ENCODE data around the gene ZNF212. TPM values are rescaled to one million over a fixed set of nuclear protein-coding genes. Genes with fewer than 3 reads are reported as not detected.

Gene ZNF212
- total and polyA plus RNA-seq, 2 donors (not counting 3 experiments of a cell fraction or from before 2014, with no cell fraction given), result 3.6 to 9.0 TPM

DNA sequence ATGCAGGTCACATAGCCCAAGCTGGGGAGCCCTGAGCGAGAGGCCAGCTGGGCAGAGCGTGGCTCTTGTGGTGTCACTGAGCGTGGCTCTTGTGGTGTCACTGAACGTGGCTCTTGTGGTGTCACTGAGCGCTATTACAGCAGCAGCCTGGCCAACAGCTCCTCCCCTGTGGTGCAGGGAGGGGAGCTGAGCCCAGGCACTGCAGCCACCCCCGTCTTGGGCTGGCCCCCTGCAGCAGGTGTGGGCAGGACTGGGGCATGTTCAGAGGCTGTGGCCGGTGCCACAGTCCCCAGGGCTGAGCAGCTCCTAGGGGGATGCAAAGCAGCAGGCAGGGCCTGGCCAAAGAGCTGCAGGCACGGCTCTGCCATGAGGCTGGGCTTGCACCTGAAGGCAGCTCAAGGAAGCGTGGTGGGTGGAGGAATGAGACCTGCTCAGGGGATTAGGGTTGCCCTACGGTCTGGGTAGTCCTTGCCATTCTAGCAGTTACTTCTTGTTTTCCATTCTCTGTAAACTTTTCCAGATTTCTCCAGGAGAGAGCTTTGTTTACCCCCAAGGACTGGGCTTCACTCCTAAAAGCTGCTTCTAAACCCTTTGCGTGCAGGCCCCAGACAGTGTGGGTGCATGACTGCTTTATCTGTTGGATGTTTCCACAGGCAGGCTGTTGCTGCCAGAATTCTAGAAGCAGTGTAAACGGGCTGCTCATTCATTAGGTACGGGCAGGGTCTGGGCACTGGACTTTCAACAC lies 51.8 kb downstream of the ZNF212 start:
- CTCF ChIA-PET, result interaction anchor here (0.7 to 1.3 kb wide), 2 partner anchors 19 to 29 kb away, joined by 3 to 4 read pairs; partner anchors contain the start of gene ZNF783
- FAIRE-seq, result no peak
- BruUV-seq (replicated peaks), result no TSS peak

More for the DNA sequence above, 51.8 kb downstream of the ZNF212 start:
- Histone ChIP-seq H3K9ac (replicated peaks; ENCODE audit: extremely low read depth, insufficient read depth, low read length) (no peak overlapping the region), H3K9me3 (replicated peaks; ENCODE audit: control insufficient read depth, insufficient read depth, low read length) (no peaks in the 10 kb centered on the region), H3K27ac (ENCODE audit: insufficient read depth, low read depth, low read length) (no peak overlapping the region), H3K27me3 (ENCODE audit: control insufficient read depth in 2 of 2, insufficient read depth in 2 of 2, low read length in 2 of 2) (no peaks in the 10 kb centered on the region), H4K20me1 (replicated peaks; ENCODE audit: control insufficient read depth, extremely low read depth, insufficient read depth, low read length) (no peaks in the 10 kb centered on the region), H3K79me2 (ENCODE audit: control insufficient read depth, insufficient read depth, low read length) (no peaks in the 10 kb centered on the region), H3K36me3 (ENCODE audit: control insufficient read depth in 2 of 2, extremely low read depth in 1 of 2, insufficient read depth in 2 of 2, low read length in 2 of 2) (peaks cover 0 to 3% of the 10 kb centered on the region in 2 experiments), H3K4me3 (replicated peaks in 1 of 3; ENCODE audit: insufficient read depth in 1 of 3, low read depth in 1 of 3, low read length in 3 of 3) (no peak overlapping the region), H3K4me1 (ENCODE audit: control insufficient read depth, extremely low read depth, insufficient read depth, low read length) (no peaks in the 10 kb centered on the region), H2AFZ (ENCODE audit: low read depth, low read length) (no peak overlapping the region), H3K4me2 (ENCODE audit: insufficient read depth, low read length) (no peak overlapping the region), H3K9me1 (replicated peaks; ENCODE audit: control insufficient read depth, extremely low read depth, insufficient read depth, low read length) (no peaks in the 10 kb centered on the region)
- dilution Hi-C loops (cut with MboI; ENCODE audit: extremely low pct_ligation_motif_present, low sequenced_read_pairs), result no loop called here
- no peak for TF ChIP-seq FOS (IDR thresholded peaks at IDR 0.05; ENCODE audit: borderline replicate concordance, insufficient read depth, low read length)
- TF ChIP-seq POLR2AphosphoS5 (IDR thresholded peaks at IDR 0.05; ENCODE audit: insufficient read depth, low read depth, low read length), result no peak
- TF ChIP-seq, protein P1, sequence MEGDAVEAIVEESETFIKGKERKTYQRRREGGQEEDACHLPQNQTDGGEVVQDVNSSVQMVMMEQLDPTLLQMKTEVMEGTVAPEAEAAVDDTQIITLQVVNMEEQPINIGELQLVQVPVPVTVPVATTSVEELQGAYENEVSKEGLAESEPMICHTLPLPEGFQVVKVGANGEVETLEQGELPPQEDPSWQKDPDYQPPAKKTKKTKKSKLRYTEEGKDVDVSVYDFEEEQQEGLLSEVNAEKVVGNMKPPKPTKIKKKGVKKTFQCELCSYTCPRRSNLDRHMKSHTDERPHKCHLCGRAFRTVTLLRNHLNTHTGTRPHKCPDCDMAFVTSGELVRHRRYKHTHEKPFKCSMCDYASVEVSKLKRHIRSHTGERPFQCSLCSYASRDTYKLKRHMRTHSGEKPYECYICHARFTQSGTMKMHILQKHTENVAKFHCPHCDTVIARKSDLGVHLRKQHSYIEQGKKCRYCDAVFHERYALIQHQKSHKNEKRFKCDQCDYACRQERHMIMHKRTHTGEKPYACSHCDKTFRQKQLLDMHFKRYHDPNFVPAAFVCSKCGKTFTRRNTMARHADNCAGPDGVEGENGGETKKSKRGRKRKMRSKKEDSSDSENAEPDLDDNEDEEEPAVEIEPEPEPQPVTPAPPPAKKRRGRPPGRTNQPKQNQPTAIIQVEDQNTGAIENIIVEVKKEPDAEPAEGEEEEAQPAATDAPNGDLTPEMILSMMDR (IDR thresholded peaks at IDR 0.05; ENCODE audit: extremely low read depth in 1 of 2, insufficient read depth in 1 of 2, low read depth in 1 of 2, low read length in 2 of 2), result no peak
- TF ChIP-seq JUN (IDR thresholded peaks at IDR 0.05; ENCODE audit: borderline replicate concordance, insufficient read depth, insufficient read length, low read depth), result no peak
- no peak for TF ChIP-seq MYC (IDR thresholded peaks at IDR 0.05; ENCODE audit: low read depth, low read length)
- no peak for TF ChIP-seq GATA2 (IDR thresholded peaks at IDR 0.05; ENCODE audit: insufficient read depth, insufficient read length, low read depth, low read length)
- no peak for TF ChIP-seq POLR2A (IDR thresholded peaks at IDR 0.05; ENCODE audit: low read depth, low read length)
- TF ChIP-seq, protein P2, sequence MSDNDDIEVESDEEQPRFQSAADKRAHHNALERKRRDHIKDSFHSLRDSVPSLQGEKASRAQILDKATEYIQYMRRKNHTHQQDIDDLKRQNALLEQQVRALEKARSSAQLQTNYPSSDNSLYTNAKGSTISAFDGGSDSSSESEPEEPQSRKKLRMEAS (IDR thresholded peaks at IDR 0.05; ENCODE audit: insufficient read depth, insufficient read length), result no peak
- TF ChIP-seq EZH2 (IDR thresholded peaks at IDR 0.05; ENCODE audit: borderline replicate concordance, low read depth, low read length, severe bottlenecking), result no peak
- intact Hi-C loops (cut with micrococcal nuclease), result no loop called here
- POLR2A ChIA-PET, result no interaction called here
- DNase-seq (ENCODE audit: low read depth, low spot score), result no peak
